Measurements from ENCODE around the gene RABL3.

The RABL3 gene

GRCh38 chr3:120670576-120670975 lies 71.7 kb downstream of the RABL3 start:
- DNase-seq (no peak), ATAC-seq (ENCODE audit: insufficient read depth, low read depth) (no peak)
- TF ChIP-seq CTCF (IDR thresholded peaks at IDR 0.05; ENCODE audit: borderline replicate concordance, extremely low read depth, low read length, poor library complexity, severe bottlenecking) (no peak), EZH2 (IDR thresholded peaks at IDR 0.05; ENCODE audit: borderline replicate concordance, low read depth, low read length, severe bottlenecking) (no peak)
- H3K9me3 ChIP-seq (ENCODE audit: insufficient read depth, low read length, severe bottlenecking), result no peaks in the 10 kb centered on the region
- no peaks in the 10 kb centered on the region for H3K79me2 ChIP-seq (ENCODE audit: insufficient read depth, low read length)
- H3K4me2 ChIP-seq (ENCODE audit: insufficient read depth, low read length), result no peak overlapping the region
- no peak overlapping the region for H3K4me3 ChIP-seq (ENCODE audit: low read depth in 1 of 2, low read length in 2 of 2)
- no peaks in the 10 kb centered on the region for H4K20me1 ChIP-seq (ENCODE audit: insufficient read depth, low read length)
- peaks cover 1% of the 10 kb centered on the region for H3K27me3 ChIP-seq (ENCODE audit: insufficient read depth, low read length, poor library complexity)
- H3K27ac ChIP-seq (ENCODE audit: low read length), result no peak overlapping the region
- H2AFZ ChIP-seq (ENCODE audit: low read depth, low read length), result no peak overlapping the region
- H3K9ac ChIP-seq (ENCODE audit: low read depth, low read length), result no peak overlapping the region
- no peaks in the 10 kb centered on the region for H3K36me3 ChIP-seq (ENCODE audit: insufficient read depth, low read length)
- H3K4me1 ChIP-seq (ENCODE audit: insufficient read depth, low read length), result no peaks in the 10 kb centered on the region

DNA sequence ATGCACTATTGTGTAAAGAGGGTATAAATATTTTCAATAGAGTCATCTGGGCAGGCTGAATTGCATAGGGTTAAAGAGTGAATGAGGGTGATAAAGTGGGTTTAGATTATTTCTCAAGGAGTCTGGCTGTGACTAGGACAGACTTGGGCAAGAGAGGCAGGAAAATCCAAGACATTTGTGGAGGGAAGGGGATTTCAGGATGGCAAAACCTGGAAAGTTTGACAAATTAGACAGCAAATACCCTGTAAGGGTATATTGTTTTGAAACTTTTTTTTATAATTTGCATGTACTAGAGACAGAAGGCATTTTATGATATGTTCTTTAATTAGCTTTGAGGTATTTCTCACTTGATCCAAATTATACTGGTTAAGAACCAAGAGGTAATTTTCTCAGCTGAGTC lies 77.4 kb downstream of the RABL3 start:
- no peak overlapping the region for H3K27ac ChIP-seq (ENCODE audit: low read length)
- no peak for ATAC-seq (ENCODE audit: insufficient read depth, low read depth)
- no peak overlapping the region for H3K4me2 ChIP-seq (ENCODE audit: insufficient read depth, low read length)
- no peaks in the 10 kb centered on the region for H3K36me3 ChIP-seq (ENCODE audit: insufficient read depth, low read length)
- peaks cover 3% of the 10 kb centered on the region for H3K27me3 ChIP-seq (ENCODE audit: insufficient read depth, low read length, poor library complexity)
- no peaks in the 10 kb centered on the region for H3K79me2 ChIP-seq (ENCODE audit: insufficient read depth, low read length)
- no peak for DNase-seq
- no peaks in the 10 kb centered on the region for H3K9me3 ChIP-seq (ENCODE audit: insufficient read depth, low read length, severe bottlenecking)
- H3K9ac ChIP-seq (ENCODE audit: low read depth, low read length), result no peak overlapping the region
- H4K20me1 ChIP-seq (ENCODE audit: insufficient read depth, low read length), result no peaks in the 10 kb centered on the region
- no peak overlapping the region for H3K4me3 ChIP-seq (ENCODE audit: low read depth in 1 of 2, low read length in 2 of 2)
- no peak for TF ChIP-seq CTCF (IDR thresholded peaks at IDR 0.05; ENCODE audit: borderline replicate concordance, extremely low read depth, low read length, poor library complexity, severe bottlenecking)
- no peak for TF ChIP-seq EZH2 (IDR thresholded peaks at IDR 0.05; ENCODE audit: borderline replicate concordance, low read depth, low read length, severe bottlenecking)
- H2AFZ ChIP-seq (ENCODE audit: low read depth, low read length), result no peak overlapping the region
- H3K4me1 ChIP-seq (ENCODE audit: insufficient read depth, low read length), result no peaks in the 10 kb centered on the region

GRCh38 chr3:120661945-120662344 lies 80.4 kb downstream of the RABL3 start:
- Histone ChIP-seq H4K20me1 (ENCODE audit: insufficient read depth, low read length) (no peaks in the 10 kb centered on the region), H3K27me3 (ENCODE audit: insufficient read depth, low read length, poor library complexity) (peaks cover 3% of the 10 kb centered on the region), H2AFZ (ENCODE audit: low read depth, low read length) (no peak overlapping the region), H3K27ac (ENCODE audit: low read length) (no peak overlapping the region), H3K4me1 (ENCODE audit: insufficient read depth, low read length) (no peaks in the 10 kb centered on the region), H3K36me3 (ENCODE audit: insufficient read depth, low read length) (no peaks in the 10 kb centered on the region), H3K4me3 (ENCODE audit: low read depth in 1 of 2, low read length in 2 of 2) (no peak overlapping the region), H3K9ac (ENCODE audit: low read depth, low read length) (no peak overlapping the region), H3K9me3 (ENCODE audit: insufficient read depth, low read length, severe bottlenecking) (no peaks in the 10 kb centered on the region), H3K79me2 (ENCODE audit: insufficient read depth, low read length) (no peaks in the 10 kb centered on the region), H3K4me2 (ENCODE audit: insufficient read depth, low read length) (no peak overlapping the region)
- ATAC-seq (ENCODE audit: insufficient read depth, low read depth), result no peak
- DNase-seq, result no peak
- TF ChIP-seq EZH2 (IDR thresholded peaks at IDR 0.05; ENCODE audit: borderline replicate concordance, low read depth, low read length, severe bottlenecking) (no peak), CTCF (IDR thresholded peaks at IDR 0.05; ENCODE audit: borderline replicate concordance, extremely low read depth, low read length, poor library complexity, severe bottlenecking) (no peak)

Data from DND-41 (cell line).